HG02981 (cell line): Measurements from ENCODE around the gene TMEM253.

ENCODE experiments used
- ATAC-seq: cut with Tn5 transposase; IDR thresholded peaks from one replicate; pipeline ENCODE4 v1.9.1; 2021; ENCODE audit warnings: mild to moderate bottlenecking, moderate library complexity; ENCODE audit not compliant: unreplicated experiment

Gene TMEM253

GRCh38 chr14:21103710-21104447, 3.0 kb downstream of the TMEM253 start:
- ATAC-seq, result peak; percentile 90

GRCh38 chr14:21104448-21105060, 3.7 kb downstream of the TMEM253 start:
- peak; percentile 37 for ATAC-seq

- ATAC-seq, result no peak
These were observed 4.2 kb downstream of the TMEM253 start for GRCh38 chr14:21105095-21105494.

DNA sequence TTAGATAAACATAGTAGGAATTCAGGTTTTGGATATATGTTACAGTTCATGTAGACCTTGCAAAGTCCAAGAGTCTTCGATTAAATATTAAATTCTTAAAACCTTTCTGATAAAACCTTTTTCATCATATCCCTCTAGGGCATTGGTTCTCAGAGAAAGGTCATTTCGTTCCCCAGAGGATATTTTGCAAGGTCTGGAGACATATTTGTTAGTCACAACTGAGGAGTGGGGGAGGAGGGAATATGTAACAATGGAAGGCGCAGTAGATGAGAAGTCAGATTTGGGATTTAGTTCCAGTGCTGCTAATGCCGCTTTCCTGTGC, 5.3 kb downstream of the TMEM253 start:
- ATAC-seq, result no peak

DNA sequence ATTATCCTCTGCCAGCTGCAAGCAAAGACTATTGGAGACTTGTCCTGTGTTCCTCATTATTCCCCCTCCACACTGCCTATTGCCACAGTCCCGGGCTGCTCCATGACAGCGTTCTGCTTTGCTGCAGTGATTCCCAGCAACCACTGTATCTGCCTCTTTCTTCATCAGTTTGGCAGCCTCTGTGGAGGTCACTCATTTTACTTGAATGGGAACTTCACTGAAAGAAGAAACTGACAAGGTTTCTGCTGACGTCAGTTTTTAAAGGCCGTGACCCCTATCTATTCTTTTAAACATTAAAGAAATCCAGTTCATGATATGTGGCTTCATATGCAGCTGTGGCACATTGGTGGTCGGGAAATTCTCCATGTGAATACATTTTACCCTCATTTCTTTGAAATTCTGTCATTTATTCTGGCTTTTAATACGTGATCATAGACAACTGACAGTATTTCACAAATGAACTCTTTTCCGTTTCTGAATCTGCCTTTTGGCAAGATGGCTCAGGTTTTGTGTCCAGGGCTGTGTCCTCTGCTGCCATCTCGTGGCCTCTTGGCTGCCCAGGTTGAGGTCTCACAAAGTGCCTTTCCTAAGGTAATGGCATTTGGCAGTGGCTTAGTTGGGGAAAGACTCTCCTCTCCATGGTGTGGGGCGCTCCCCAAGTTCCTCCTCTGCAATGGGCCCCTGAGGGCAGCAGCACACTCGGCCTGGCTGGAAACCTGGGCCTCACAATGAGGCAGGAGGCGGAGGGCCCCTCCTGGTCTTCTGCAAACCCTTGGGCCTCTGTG, 5.8 kb downstream of the TMEM253 start:
- no peak for ATAC-seq

GRCh38 chr14:21107283-21107800, 6.5 kb downstream of the TMEM253 start:
- ATAC-seq, result no peak

- no peak for ATAC-seq
These were observed 7.9 kb downstream of the TMEM253 start for GRCh38 chr14:21108791-21109190.

- ATAC-seq, result peak; percentile 59
These were observed 8.7 kb downstream of the TMEM253 start for GRCh38 chr14:21109377-21110138.

DNA sequence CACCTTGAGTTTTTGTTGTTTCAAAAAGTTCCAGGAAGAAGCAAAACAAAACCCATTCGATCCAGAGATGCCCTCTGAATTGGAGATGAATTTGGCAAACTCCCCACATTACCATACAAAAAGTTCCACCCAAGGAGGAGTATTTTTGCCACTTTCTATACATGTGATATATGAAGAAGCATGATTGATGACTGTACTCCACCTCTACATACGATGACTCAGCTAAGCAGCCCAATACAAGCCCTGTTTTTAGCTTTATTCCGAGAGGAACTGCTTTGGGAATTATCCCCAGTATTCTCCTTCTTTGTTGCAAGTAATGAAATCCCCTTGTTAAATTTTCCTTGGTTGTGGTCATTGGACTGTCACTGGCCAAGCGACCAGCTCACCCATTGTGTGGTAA, 11.4 kb downstream of the TMEM253 start:
- no peak for ATAC-seq

GRCh38 chr14:21113369-21113768, 12.5 kb downstream of the TMEM253 start:
- ATAC-seq, result no peak

DNA sequence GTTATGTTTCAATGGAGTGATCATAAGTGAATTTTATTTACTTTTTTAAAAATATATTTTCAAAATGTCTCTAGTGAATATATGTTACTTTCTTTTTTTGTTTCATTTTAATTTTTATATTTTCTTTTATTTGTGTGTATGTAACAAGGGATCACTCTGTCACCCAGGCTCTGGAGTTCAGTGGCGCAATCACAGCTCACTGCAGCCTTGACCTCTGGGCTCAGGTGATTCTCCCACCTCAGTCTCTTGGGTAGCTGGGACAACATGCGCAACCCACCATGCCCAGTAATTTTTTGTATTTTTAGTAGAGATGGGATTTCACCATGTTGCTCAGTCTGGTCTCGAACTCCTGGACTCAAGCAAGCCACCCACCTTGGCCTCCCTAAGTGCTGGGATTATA, 18.1 kb downstream of the TMEM253 start:
- ATAC-seq, result no peak

GRCh38 chr14:21120686-21121085, 19.8 kb downstream of the TMEM253 start:
- no peak for ATAC-seq

GRCh38 chr14:21121122-21121521, 20.3 kb downstream of the TMEM253 start:
- ATAC-seq, result no peak

DNA sequence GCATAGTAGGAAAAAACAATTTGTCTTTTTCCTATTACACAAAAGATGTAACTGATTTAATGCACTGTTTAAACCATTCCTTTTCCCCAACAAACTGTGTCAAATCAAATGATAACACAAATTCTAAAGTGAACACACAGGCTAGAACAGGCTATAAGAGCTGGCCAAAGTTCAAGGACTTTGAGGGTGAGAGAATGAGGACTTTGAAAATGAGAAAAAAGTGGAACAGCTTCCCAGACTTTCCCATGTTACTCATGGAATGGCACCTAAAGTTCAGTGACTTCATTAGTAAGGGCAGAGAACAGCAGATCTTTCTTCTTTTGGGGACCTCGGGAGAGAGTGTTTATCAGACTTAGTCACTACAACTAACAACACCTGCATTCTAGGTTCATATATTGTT, 22.6 kb downstream of the TMEM253 start:
- ATAC-seq, result no peak

- no peak for ATAC-seq
These were observed 33.0 kb downstream of the TMEM253 start for GRCh38 chr14:21133901-21134300.

- no peak for ATAC-seq
These were observed 35.2 kb downstream of the TMEM253 start for GRCh38 chr14:21136024-21136423.

GRCh38 chr14:21142357-21142756, 41.5 kb downstream of the TMEM253 start:
- ATAC-seq, result no peak

GRCh38 chr14:21145437-21145836, 44.6 kb downstream of the TMEM253 start:
- ATAC-seq, result no peak

- ATAC-seq, result no peak
These were observed 48.9 kb downstream of the TMEM253 start for GRCh38 chr14:21149641-21150367.
